H1 (cell line): ENCODE measurements around the gene ZC3H18.
A peak's percentile ranks its signal among the peaks of the same experiment; 100 is the strongest.

ENCODE experiments used
- ATF2 ChIP-seq: IDR thresholded peaks from 2 replicates; pipeline ENCODE4 v1.6.1; 2012; ENCODE audit warnings: low read length, inconsistent platforms
- CEBPB ChIP-seq: IDR thresholded peaks from 2 replicates; pipeline ENCODE4 v1.6.1; 2012; ENCODE audit warnings: low read depth, low read length
- CTCF ChIP-seq, 3 experiments: IDR thresholded peaks; 1 replicate in 2 of 3; 2 replicates in 1 of 3; pipeline versions ENCODE4 v1.5.1 to v1.6.1; 2011; ENCODE audit warnings: low read length in 3 of 3, mild to moderate bottlenecking in 3 of 3, inconsistent platforms in 2 of 3, low read depth in 1 of 3, moderate library complexity in 1 of 3; ENCODE audit not compliant: insufficient read depth in 1 of 3; ENCODE audit errors: control extremely low read depth in 1 of 3
- EGR1 ChIP-seq: IDR thresholded peaks from 2 replicates; pipeline ENCODE4 v1.6.1; 2011; ENCODE audit warnings: low read depth, low read length, borderline replicate concordance
- EP300 ChIP-seq, 2 experiments: IDR thresholded peaks; 1 replicate in 1 of 2; 2 replicates in 1 of 2; pipeline ENCODE4 v1.6.1; 2011 to 2012; ENCODE audit warnings: low read depth in 2 of 2, low read length in 2 of 2, mild to moderate bottlenecking in 2 of 2, borderline replicate concordance in 1 of 2, inconsistent platforms in 1 of 2, moderate library complexity in 1 of 2
- HDAC6 ChIP-seq: IDR thresholded peaks from one replicate; pipeline ENCODE4 v1.7.1; 2012; ENCODE audit warnings: low read depth, mild to moderate bottlenecking, inconsistent platforms, low read length, moderate library complexity
- KDM1A ChIP-seq: fragments of 200-600, 300-600 bp; sonication (generic); IDR thresholded peaks from 2 replicates; pipeline ENCODE4 v1.7.1; 2016; ENCODE audit warnings: mild to moderate bottlenecking, low read length, borderline replicate concordance
- POLR2AphosphoS5 ChIP-seq: IDR thresholded peaks from 2 replicates; pipeline ENCODE4 v1.6.1; 2011; ENCODE audit warnings: low read depth, low read length
- TAF7 ChIP-seq: optimal IDR thresholded peaks from 2 replicates; pipeline ENCODE3; 2011; ENCODE audit warnings: low read depth, mild to moderate bottlenecking, inconsistent platforms, low read length, moderate library complexity, borderline replicate concordance
- YY1 ChIP-seq: IDR thresholded peaks from 2 replicates; pipeline ENCODE4 v1.6.1; 2011; ENCODE audit warnings: low read depth, mild to moderate bottlenecking, low read length

DNA sequence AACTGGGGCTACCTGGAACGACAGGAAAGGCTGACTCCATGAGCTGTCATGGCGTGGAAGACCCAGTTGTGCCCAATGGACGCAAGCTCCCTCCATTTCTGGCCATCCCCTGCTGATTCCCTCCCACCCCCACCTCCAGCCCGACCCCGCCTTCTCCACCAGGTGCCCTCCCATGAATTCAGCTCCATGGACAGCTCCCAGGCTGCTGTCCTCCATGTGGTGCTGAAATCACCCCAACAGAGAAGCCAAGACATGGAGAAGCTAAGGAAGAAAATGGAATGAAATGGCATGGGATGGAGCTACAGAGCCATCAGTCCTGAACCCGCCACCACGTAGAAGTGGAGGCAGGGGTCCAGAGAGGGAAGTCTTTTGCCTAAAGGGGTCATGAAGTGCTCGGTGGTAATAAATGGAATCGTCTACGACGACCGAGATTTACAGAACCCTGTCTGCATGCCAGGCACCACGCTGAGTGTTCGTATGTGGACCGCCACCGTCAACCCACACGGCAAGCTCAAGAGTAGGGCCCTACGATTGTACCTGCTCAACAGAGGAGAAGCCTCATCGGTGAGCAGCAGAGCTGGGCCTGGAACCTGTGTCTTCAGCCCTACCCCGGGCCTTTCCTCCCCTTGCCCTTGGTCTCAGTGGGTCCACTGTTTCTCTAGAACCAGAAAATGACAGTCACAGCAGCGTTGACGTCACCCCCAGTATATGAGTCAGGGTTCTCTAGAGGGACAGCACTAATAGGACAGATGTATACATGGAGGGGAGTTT lies 9.3 kb upstream of the ZC3H18 start:
- TF ChIP-seq EP300 (IDR thresholded peaks at IDR 0.05; ENCODE audit: borderline replicate concordance in 1 of 2, low read depth in 2 of 2, low read length in 2 of 2) (no peak), TAF7 (peak; percentile 96), CEBPB (no peak), ATF2 (no peak), YY1 (no peak), HDAC6 (no peak), CTCF (IDR thresholded peaks at IDR 0.05; ENCODE audit: control extremely low read depth in 1 of 3, insufficient read depth in 1 of 3, low read depth in 1 of 3, low read length in 3 of 3) (no peak), EGR1 (no peak), KDM1A (no peak), POLR2AphosphoS5 (no peak)
